OCI-LY1 (cell line): ENCODE measurements around the gene MAP3K8.

ENCODE experiments used
- EZH2 ChIP-seq: fragments of 200-600 bp; sonication (generic), shearing (Covaris generic); IDR thresholded peaks from 2 replicates; pipeline ENCODE4 v1.8.0; 2017; ENCODE audit warnings: borderline replicate concordance, mixed run types, mild to moderate bottlenecking, antibody characterized with exemption, low read length, moderate library complexity, mixed read lengths
- TF ChIP-seq, protein P1 (sequence below): fragments of 200-600 bp; sonication (generic), shearing (Covaris generic); IDR thresholded peaks from 2 replicates; pipeline ENCODE4 v1.5.1; 2017; ENCODE audit warnings: mild to moderate bottlenecking, antibody characterized with exemption, low read length, moderate library complexity, mixed read lengths

DNA sequence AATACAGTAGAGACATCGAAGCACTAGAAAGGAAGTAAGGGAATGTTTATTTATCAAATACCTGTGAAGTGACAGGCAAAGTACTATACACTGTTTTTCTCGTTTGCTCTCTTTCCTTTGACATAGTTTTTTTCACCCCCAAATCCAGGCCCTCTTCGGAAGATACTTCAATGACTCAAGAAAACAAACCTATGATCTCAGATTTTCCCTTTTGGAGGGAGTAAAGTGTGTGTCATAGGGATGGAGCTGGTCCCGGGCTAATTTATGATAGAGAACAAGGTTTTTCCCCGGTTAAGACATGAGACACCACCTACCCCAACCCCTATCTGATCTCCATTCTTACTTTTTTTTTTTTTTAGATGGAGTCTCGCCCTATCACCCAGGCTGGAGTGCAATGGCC is 61.7 kb downstream of the MAP3K8 start:
- TF ChIP-seq, protein P1, sequence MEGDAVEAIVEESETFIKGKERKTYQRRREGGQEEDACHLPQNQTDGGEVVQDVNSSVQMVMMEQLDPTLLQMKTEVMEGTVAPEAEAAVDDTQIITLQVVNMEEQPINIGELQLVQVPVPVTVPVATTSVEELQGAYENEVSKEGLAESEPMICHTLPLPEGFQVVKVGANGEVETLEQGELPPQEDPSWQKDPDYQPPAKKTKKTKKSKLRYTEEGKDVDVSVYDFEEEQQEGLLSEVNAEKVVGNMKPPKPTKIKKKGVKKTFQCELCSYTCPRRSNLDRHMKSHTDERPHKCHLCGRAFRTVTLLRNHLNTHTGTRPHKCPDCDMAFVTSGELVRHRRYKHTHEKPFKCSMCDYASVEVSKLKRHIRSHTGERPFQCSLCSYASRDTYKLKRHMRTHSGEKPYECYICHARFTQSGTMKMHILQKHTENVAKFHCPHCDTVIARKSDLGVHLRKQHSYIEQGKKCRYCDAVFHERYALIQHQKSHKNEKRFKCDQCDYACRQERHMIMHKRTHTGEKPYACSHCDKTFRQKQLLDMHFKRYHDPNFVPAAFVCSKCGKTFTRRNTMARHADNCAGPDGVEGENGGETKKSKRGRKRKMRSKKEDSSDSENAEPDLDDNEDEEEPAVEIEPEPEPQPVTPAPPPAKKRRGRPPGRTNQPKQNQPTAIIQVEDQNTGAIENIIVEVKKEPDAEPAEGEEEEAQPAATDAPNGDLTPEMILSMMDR, result no peak
- TF ChIP-seq EZH2, result no peak
